Spinal cord (tissue), 10 donors: ENCODE results near the gene TGFBR2. TPM values are rescaled to one million over a fixed set of nuclear protein-coding genes. Genes with fewer than 3 reads are reported as not detected.
A peak's percentile ranks its signal among the peaks of the same experiment; 100 is the strongest.

Source experiments
- DNase-seq, 6 donors: peaks; one replicate each; pipeline versions ENCODE4 v3.0.0 to v3.0.0-alpha.2; 2013 to 2015; ENCODE audit warnings: low spot score in 6 of 6, low read depth in 4 of 6
- H3K27ac ChIP-seq: one replicate; pipeline ENCODE4 v1.5.1; 2013; ENCODE audit warnings: low read depth, low read length, control low read depth
- H3K27me3 ChIP-seq: one replicate; pipeline ENCODE4 v1.6.1; 2013; ENCODE audit warnings: low read length; ENCODE audit not compliant: control insufficient read depth, insufficient read depth
- H3K36me3 ChIP-seq: one replicate; pipeline ENCODE4 v1.6.1; 2013; ENCODE audit warnings: low read length; ENCODE audit not compliant: control insufficient read depth, insufficient read depth
- H3K4me1 ChIP-seq: one replicate; pipeline ENCODE4 v1.6.1; 2013; ENCODE audit warnings: low read length; ENCODE audit not compliant: control insufficient read depth, insufficient read depth
- H3K4me3 ChIP-seq: one replicate; pipeline ENCODE4 v1.5.1; 2013; ENCODE audit warnings: low read depth, low read length, control low read depth
- H3K9me3 ChIP-seq: one replicate; pipeline ENCODE4 v1.6.1; 2013; ENCODE audit warnings: low read length; ENCODE audit not compliant: control insufficient read depth, insufficient read depth
- WGBS: methylation state at CpG from one replicate; pipeline ENCODE4 v1.1.5; 2013; ENCODE audit warnings: missing lambda C conversion rate; ENCODE audit not compliant: insufficient coverage; 5-methylcytosine and 5-hydroxymethylcytosine counted together
- polyA plus RNA-seq, 2 donors: library from polyadenylated mRNA; unstranded; fragments of 120-200 nt; gene quantifications; one replicate each; pipeline ENCODE4 v1.2.1, GENCODE V29; 2013; ENCODE audit not compliant: insufficient read length in 2 of 2
- total RNA-seq, 2 donors: library from RNA; depleted of rRNA in 1 of 2; stranded (reverse); fragments of 120-200 nt in 1 of 2; fragments of >200 nt in 1 of 2; gene quantifications; one replicate each; pipeline versions ENCODE4 v1.2.3 to v1.2.4, GENCODE V29; 2013 to 2014
- donor health status: healthy.

Gene TGFBR2
- total and polyA plus RNA-seq, 4 donors, result 25.1 to 76.7 (median 43.1) TPM

DNA sequence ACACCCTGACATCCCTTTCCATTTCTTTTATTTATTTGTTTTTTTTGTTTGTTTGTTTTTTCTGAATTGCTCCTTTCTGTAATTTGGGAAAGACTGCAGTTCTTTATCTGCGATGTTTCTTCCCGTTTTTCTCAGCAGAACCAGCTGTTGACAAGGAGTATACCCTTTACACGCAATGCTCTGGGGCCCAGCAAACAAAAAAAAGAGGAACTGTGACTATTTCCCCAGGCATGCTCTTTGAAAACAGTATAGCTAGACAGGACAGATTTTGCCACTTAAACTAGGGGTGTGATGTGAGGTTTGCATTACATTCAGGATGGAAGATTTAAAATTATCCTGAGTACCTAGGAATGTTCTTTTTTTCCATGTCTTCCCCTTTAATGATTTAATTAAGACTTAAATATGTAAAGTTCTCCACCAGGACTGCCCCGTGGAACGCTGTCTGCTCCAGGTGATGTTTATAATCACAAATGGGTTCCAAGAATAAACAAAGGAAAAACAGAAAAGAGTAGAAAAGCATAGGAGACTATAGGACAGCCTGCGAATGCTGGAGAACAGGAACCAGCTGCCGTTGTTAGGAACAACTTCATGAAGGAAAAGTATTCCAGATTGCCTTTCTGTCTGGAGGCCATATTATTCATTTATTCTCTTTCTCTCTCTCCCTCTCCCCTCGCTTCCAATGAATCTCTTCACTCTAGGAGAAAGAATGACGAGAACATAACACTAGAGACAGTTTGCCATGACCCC, 43.3 kb downstream of the TGFBR2 start:
- no peaks in the 10 kb centered on the region for H3K4me1 ChIP-seq
- H3K9me3 ChIP-seq, result no peaks in the 10 kb centered on the region
- H3K4me3 ChIP-seq, result no peak overlapping the region
- H3K27ac ChIP-seq, result no peak overlapping the region
- 73% methylated on average over 2 of the region's 9 CpGs for WGBS
- H3K27me3 ChIP-seq, result no peaks in the 10 kb centered on the region
- no peaks in the 10 kb centered on the region for H3K36me3 ChIP-seq
- no peak for DNase-seq

DNA sequence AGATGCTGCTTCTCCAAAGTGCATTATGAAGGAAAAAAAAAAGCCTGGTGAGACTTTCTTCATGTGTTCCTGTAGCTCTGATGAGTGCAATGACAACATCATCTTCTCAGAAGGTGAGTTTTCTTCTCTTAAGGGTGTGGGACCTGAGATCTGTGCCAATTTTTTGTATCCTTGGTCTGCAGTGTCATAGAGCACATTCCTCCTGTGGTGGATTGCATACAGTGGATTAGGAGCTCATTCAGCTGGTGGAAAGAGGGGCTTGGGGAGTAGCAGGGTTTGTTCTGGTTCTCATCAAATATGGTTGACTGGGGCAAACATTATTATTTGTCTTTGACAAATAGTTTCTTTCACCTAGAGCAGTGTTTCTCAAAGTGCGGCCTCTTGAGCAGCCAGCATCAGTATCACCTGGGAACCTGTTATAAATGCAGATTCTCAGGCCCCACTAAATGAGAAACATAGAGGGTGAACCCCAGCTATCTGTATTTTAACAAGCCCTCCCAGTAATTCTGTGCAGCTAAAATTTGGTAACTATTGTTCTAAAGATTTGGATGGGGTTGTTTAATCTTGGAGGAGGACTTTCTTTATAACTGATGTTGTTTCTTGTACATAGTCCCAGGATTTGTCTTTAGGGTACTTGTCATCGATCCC, 44.1 kb downstream of the TGFBR2 start:
- Histone ChIP-seq H3K4me1 (no peaks in the 10 kb centered on the region), H3K27me3 (no peaks in the 10 kb centered on the region), H3K36me3 (no peaks in the 10 kb centered on the region), H3K27ac (no peak overlapping the region), H3K9me3 (no peaks in the 10 kb centered on the region), H3K4me3 (no peak overlapping the region)
- WGBS, result 100% methylated on average over 1 of the region's 2 CpGs
- DNase-seq, result no peak

DNA sequence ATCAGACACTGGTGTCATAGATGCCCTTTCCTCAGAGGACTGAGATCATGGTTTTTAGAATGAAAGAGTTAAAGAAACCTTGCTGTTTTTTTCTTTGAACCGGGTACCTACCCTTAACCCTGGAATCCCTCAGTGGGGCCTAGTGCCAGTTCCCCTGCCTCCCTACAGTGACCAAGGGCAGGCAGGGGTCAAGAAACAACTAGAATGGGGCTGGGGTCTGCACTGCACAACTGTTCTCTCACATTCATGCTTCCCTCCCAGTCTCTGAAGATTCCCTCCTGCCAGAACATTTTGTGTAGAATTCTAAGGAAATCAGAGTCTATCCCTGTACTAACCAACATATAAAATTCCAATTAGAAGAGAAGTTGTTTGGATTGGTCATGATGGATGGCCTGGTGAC, 47.9 kb downstream of the TGFBR2 start:
- Histone ChIP-seq H3K36me3 (no peaks in the 10 kb centered on the region), H3K27me3 (no peaks in the 10 kb centered on the region), H3K27ac (no peak overlapping the region), H3K4me3 (no peak overlapping the region), H3K9me3 (no peaks in the 10 kb centered on the region), H3K4me1 (peaks cover 6% of the 10 kb centered on the region)
- no peak for DNase-seq
- WGBS, result 40% methylated on average over 1 of the region's 1 CpG

DNA sequence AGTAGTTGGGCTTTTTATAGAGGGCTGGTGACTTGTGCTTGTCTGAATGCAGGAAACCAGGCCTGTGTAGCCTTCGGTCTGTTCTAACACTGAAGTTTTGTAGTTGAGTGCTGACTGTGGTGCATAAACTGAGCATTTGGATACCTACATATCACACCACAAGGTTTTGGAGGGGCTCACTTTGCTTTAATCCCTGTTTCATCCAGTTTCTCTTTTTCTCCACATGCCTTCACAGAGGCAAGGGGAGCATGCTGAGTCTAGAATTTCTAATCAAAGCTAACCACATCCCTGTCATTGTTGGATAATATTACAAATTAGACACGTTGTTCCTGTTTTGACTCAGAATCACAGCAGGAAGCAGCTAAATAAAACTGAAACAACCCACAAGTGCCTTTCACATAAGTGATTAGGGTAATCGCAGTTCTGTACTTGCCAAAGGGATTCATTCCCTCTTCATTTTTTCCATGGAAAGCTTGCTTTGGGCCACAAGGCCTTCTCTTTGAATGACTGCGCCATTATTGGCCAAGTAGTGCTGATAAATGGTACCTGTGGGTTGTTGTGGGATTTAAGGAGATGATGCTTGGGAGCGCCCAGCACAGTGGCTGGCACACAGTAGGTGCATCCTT, 48.9 kb downstream of the TGFBR2 start:
- Histone ChIP-seq H3K9me3 (no peaks in the 10 kb centered on the region), H3K27me3 (no peaks in the 10 kb centered on the region), H3K36me3 (no peaks in the 10 kb centered on the region), H3K27ac (peak overlapping the region; percentile 25), H3K4me3 (no peak overlapping the region), H3K4me1 (peaks cover 6% of the 10 kb centered on the region)
- DNase-seq, result peak in 2 of 6 donors; percentile 35 to 47
- WGBS, result no CpG with 5 or more reads among the region's 5 CpGs

DNA sequence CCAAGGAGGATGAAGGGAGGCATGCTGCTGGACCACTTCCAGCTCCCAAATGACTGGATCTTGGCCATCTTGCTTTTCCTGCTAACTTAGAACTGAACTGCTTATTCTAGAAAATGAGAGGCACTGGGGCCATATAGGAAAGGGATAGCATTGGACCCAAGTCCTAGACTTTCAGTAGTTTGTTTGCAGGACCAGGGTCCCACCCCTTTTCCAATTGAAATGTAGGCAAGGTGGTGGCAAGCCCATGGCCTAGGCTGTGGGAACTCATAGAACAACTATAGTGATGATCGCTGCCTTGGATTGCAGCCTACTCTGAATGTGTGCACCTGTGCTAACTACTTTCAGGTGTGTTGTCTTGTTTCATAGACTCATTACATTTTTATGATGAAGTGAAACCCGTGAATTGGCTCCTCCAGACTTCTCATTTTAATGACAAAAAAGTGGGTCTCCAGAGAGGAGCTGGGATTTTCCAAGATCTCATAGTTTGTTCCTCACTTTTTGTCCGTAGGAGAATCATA, 50.3 kb downstream of the TGFBR2 start:
- no peak for DNase-seq
- Histone ChIP-seq H3K27ac (no peak overlapping the region), H3K36me3 (no peaks in the 10 kb centered on the region), H3K27me3 (no peaks in the 10 kb centered on the region), H3K4me3 (no peak overlapping the region), H3K9me3 (no peaks in the 10 kb centered on the region), H3K4me1 (peaks cover 6% of the 10 kb centered on the region)
- WGBS, result no CpG with 5 or more reads among the region's 3 CpGs

DNA sequence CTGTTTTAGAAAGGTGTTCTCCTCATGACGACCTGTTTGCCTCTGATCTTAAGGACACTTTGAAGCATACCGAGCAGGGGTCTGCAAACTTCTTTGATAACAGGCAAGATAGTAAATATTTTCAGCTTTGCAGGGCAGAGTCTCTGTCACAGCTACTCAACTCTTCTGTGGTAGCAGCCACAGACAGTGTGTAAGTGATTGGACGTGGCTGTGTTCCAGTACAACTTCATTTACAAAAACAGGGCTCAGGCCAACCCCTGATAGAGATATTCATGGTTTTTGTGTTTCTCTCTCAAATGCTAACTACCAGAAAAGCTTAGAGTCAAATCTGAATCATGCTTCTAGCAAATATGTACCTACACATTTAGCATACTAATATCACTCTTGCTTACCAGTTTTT, 51.5 kb downstream of the TGFBR2 start:
- peaks cover 6% of the 10 kb centered on the region for H3K4me1 ChIP-seq
- H3K36me3 ChIP-seq, result no peaks in the 10 kb centered on the region
- no peaks in the 10 kb centered on the region for H3K27me3 ChIP-seq
- 71% methylated on average over 2 of the region's 3 CpGs for WGBS
- no peaks in the 10 kb centered on the region for H3K9me3 ChIP-seq
- DNase-seq, result peak in 1 of 6 donors; percentile 73
- H3K4me3 ChIP-seq, result no peak overlapping the region
- H3K27ac ChIP-seq, result peak overlapping the region; percentile 69

DNA sequence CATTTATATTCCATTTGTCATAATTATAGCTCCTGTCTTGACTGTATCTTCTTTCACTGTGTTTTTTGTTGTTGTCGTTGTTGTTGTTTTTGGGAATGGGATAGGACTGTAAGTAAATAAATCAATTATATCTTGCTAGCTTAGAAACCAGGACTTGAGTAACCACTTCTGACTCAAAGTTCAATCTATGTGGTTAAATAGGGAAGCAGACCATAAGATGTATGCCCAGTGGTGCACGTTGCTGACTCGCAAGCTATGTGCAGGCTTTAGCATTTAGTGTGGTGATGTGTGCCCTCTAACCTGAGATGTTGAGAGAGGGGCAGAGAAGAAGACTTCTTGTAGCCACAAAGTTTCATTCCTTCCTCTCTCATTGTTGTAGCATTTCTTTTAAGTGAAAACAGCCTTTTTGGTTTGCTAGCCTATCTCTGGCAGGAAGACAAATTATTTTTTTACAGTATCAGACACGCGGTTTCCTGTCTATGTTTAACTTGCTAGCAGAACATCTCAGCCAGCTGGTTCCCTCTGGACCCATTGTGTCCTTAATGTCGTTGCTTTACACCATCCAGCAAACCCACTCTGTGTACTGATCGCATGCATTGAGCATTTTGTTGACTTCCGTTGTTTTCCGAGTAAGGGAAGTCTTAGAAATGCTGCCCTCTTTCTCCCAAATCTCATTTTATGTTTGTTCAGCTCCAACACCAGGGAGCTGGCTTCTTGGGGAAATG, 52.1 kb downstream of the TGFBR2 start:
- H3K4me3 ChIP-seq, result no peak overlapping the region
- no peaks in the 10 kb centered on the region for H3K9me3 ChIP-seq
- WGBS, result 43% methylated on average over 7 of the region's 9 CpGs
- H3K36me3 ChIP-seq, result no peaks in the 10 kb centered on the region
- peak in 2 of 6 donors; percentile 53 to 71 for DNase-seq
- peaks cover 6% of the 10 kb centered on the region for H3K4me1 ChIP-seq
- no peaks in the 10 kb centered on the region for H3K27me3 ChIP-seq
- peak overlapping the region; percentile 69 for H3K27ac ChIP-seq

DNA sequence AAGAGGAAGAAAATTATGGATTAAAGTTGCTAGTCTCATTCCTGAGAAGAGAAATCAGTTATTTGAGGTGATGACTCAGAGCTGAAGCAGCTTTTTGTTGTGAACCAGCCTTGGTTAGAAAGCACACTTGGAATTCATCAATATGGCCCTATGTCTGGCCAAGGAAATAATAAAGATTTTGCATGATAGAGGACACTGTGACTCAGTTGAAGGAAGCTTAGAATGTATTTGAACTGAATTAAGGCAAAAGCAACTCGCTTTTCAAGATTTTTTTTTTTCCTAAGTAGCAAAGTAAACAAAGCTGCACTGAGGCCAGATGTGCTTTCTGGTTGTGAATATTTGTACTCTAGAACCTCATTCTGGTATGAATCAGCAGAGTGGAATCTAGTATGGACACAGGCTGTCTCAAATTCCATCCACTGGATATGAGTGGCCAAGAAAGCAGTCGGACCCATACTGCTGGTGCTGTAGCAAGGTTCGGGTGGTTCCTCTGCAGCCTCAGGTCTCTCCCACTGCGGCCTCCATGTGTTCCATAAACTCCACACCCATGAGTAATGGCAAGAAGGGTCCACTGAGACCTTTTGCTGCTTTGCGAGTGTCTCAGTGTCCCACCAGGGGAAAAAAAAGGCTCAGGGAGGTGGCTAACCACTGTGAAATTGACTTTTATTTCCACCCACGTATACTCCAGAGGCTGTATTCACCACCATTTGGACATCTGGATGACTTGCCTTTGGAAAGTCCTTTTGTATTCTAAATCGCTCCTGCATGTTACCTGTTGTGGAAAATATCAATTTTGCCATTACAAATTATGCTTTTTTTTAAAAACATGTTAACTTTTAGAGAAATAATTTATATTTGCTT, 53.1 kb downstream of the TGFBR2 start:
- H3K27me3 ChIP-seq, result no peaks in the 10 kb centered on the region
- H3K4me1 ChIP-seq, result peaks cover 6% of the 10 kb centered on the region
- H3K27ac ChIP-seq, result peak overlapping the region; percentile 69
- no peaks in the 10 kb centered on the region for H3K36me3 ChIP-seq
- H3K9me3 ChIP-seq, result no peaks in the 10 kb centered on the region
- DNase-seq, result no peak
- H3K4me3 ChIP-seq, result no peak overlapping the region
- WGBS, result 90% methylated on average over 4 of the region's 7 CpGs

DNA sequence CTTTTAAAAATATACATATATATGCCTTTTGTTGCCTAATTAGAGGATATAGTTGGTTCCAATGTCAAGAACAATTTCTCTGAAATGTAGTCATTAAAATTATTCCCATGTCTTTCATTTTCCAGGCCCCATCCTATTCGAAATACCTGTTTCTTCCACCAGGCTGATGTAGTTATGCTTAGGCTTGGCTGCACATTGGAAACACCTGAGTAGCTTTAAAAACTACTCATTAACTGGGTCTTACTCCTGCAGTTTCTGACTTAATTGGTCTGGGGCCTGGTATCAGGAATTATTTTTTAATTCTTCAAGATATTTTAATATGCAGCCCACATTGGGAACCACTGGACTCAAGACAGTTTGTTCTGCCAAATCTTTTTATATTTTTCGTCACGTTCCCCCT, 53.7 kb downstream of the TGFBR2 start:
- H3K36me3 ChIP-seq, result no peaks in the 10 kb centered on the region
- DNase-seq, result no peak
- H3K27me3 ChIP-seq, result no peaks in the 10 kb centered on the region
- no peak overlapping the region for H3K27ac ChIP-seq
- H3K9me3 ChIP-seq, result no peaks in the 10 kb centered on the region
- peaks cover 6% of the 10 kb centered on the region for H3K4me1 ChIP-seq
- WGBS, result 77% methylated on average over 2 of the region's 3 CpGs
- H3K4me3 ChIP-seq, result no peak overlapping the region
